Liver (tissue), 9 donors: Measurements from ENCODE around the gene LRMDA. TPM values are rescaled to one million over a fixed set of nuclear protein-coding genes. Genes with fewer than 3 reads are reported as not detected.

Experiments
- DNase-seq: peaks from one replicate; pipeline ENCODE4 v3.0.0-alpha.2; 2017; ENCODE audit warnings: low spot score
- H3K27ac ChIP-seq, 2 donors: one replicate each; pipeline ENCODE4 v1.7.0; 2013; ENCODE audit warnings: inconsistent platforms in 2 of 2, low read length in 2 of 2, control low read depth in 1 of 2, low read depth in 1 of 2, mild to moderate bottlenecking in 1 of 2
- H3K27me3 ChIP-seq, 4 donors: one replicate each; pipeline versions ENCODE4 v1.6.1 to v1.7.0; 2013; ENCODE audit warnings: low read length in 3 of 4, inconsistent platforms in 1 of 4, mild to moderate bottlenecking in 1 of 4, moderate library complexity in 1 of 4; ENCODE audit not compliant: control insufficient read depth in 4 of 4, insufficient read depth in 4 of 4
- H3K36me3 ChIP-seq, 4 donors: one replicate each; pipeline versions ENCODE4 v1.6.1 to v1.7.0; 2013; ENCODE audit warnings: low read length in 3 of 4, mild to moderate bottlenecking in 3 of 4, low read depth in 1 of 4, moderate library complexity in 1 of 4; ENCODE audit not compliant: control insufficient read depth in 4 of 4, insufficient read depth in 3 of 4
- H3K4me1 ChIP-seq, 4 donors: one replicate each; pipeline versions ENCODE4 v1.6.1 to v1.7.0; 2013; ENCODE audit warnings: low read length in 3 of 4, mild to moderate bottlenecking in 3 of 4, moderate library complexity in 1 of 4; ENCODE audit not compliant: control insufficient read depth in 4 of 4, insufficient read depth in 4 of 4
- H3K4me3 ChIP-seq, 3 donors: one replicate each; pipeline versions ENCODE4 v1.6.1 to v1.7.0; 2013; ENCODE audit warnings: low read length in 3 of 3, control low read depth in 1 of 3, low read depth in 1 of 3, mild to moderate bottlenecking in 1 of 3
- H3K9ac ChIP-seq, 2 donors: one replicate each; pipeline ENCODE4 v1.7.0; 2013; ENCODE audit warnings: low read length in 2 of 2, mild to moderate bottlenecking in 2 of 2, moderate library complexity in 2 of 2, control low read depth in 1 of 2, low read depth in 1 of 2
- H3K9me3 ChIP-seq, 4 donors: one replicate each; pipeline versions ENCODE4 v1.6.1 to v1.7.0; 2013; ENCODE audit warnings: low read length in 3 of 4; ENCODE audit not compliant: control insufficient read depth in 4 of 4
- ATF3 ChIP-seq: IDR thresholded peaks from 2 replicates; pipeline ENCODE4 v1.6.1; 2016; ENCODE audit warnings: antibody characterized with exemption
- CTCF ChIP-seq: fragments of 150-350 bp; IDR thresholded peaks from 2 replicates; pipeline ENCODE4 v1.5.1; 2017; ENCODE audit warnings: improper control_type of control experiment, low read depth, low read length; ENCODE audit not compliant: missing input control
- EGR1 ChIP-seq, 2 donors: IDR thresholded peaks; 2 replicates each; pipeline ENCODE4 v1.6.1; 2016 to 2018; ENCODE audit warnings: antibody characterized with exemption in 2 of 2, low read depth in 2 of 2
- FOXA1 ChIP-seq: IDR thresholded peaks from 2 replicates; pipeline ENCODE4 v1.6.1; 2016; ENCODE audit warnings: antibody characterized with exemption
- FOXA2 ChIP-seq: IDR thresholded peaks from 2 replicates; pipeline ENCODE4 v1.6.1; 2016; ENCODE audit warnings: antibody characterized with exemption
- GABPA ChIP-seq, 2 donors: IDR thresholded peaks in 1 of 2; conservative IDR thresholded peaks in 1 of 2; 2 replicates each; pipeline ENCODE4 v1.6.1; 2016; ENCODE audit warnings: antibody characterized with exemption in 2 of 2, mild to moderate bottlenecking in 1 of 2, moderate library complexity in 1 of 2
- HNF4G ChIP-seq: IDR thresholded peaks from 2 replicates; pipeline ENCODE4 v1.6.1; 2016; ENCODE audit warnings: antibody characterized with exemption
- JUND ChIP-seq, 2 donors: IDR thresholded peaks; 2 replicates each; pipeline ENCODE4 v1.6.1; 2016; ENCODE audit warnings: antibody characterized with exemption in 2 of 2
- MAX ChIP-seq: IDR thresholded peaks from 2 replicates; pipeline ENCODE4 v1.6.1; 2016; ENCODE audit warnings: antibody characterized with exemption
- NR2F2 ChIP-seq: IDR thresholded peaks from 2 replicates; pipeline ENCODE4 v1.6.1; 2016; ENCODE audit warnings: antibody characterized with exemption
- REST ChIP-seq: IDR thresholded peaks from 2 replicates; pipeline ENCODE4 v1.6.1; 2016; ENCODE audit warnings: antibody characterized with exemption, mild to moderate bottlenecking
- RXRA ChIP-seq, 2 donors: IDR thresholded peaks; 2 replicates each; pipeline ENCODE4 v1.6.1; 2017 to 2018; ENCODE audit warnings: antibody characterized with exemption in 2 of 2, mild to moderate bottlenecking in 1 of 2
- SP1 ChIP-seq: IDR thresholded peaks from 2 replicates; pipeline ENCODE4 v1.6.1; 2018; ENCODE audit warnings: antibody characterized with exemption, mild to moderate bottlenecking
- TAF1 ChIP-seq: conservative IDR thresholded peaks from 2 replicates; pipeline ENCODE4 v1.6.1; 2016; ENCODE audit warnings: antibody characterized with exemption, mild to moderate bottlenecking
- YY1 ChIP-seq: IDR thresholded peaks from 2 replicates; pipeline ENCODE4 v1.6.1; 2016; ENCODE audit warnings: antibody characterized with exemption, mild to moderate bottlenecking
- ZBTB33 ChIP-seq: IDR thresholded peaks from 2 replicates; pipeline ENCODE4 v1.6.1; 2016; ENCODE audit warnings: antibody characterized with exemption
- WGBS: extraction: QIAGEN DNeasy Blood & Tissue Kit; methylation state at CpG from one replicate; pipeline ENCODE4 v1.1.7; 2013; 5-methylcytosine and 5-hydroxymethylcytosine counted together
- polyA plus RNA-seq, 2 donors: library from polyadenylated mRNA; stranded (reverse) in 1 of 2; unstranded in 1 of 2; fragments of 200-250 nt in 1 of 2; fragments of >200 nt in 1 of 2; fragmentation: Nextera tagmentation in 1 of 2; extraction: Ambion mirVana in 1 of 2; gene quantifications; one replicate each; pipeline versions ENCODE4 v1.2.1 to v1.2.3, GENCODE V29; 2013 to 2015
- total RNA-seq, 2 donors: library from RNA; depleted of rRNA; stranded (reverse); fragments of >200 nt; gene quantifications; one replicate each; pipeline ENCODE4 v1.2.3, GENCODE V29; 2014
- donor health status: healthy.
- donor health status: healthy.
- donor health status: healthy.
- donor health status: healthy.
- donor health status: healthy.

Gene LRMDA
- total and polyA plus RNA-seq, 4 donors = 7.9 to 15.8 (median 11.3) TPM

GRCh38 chr10:75480374-75480773 is 49.0 kb downstream of the LRMDA start:
- Histone ChIP-seq H3K36me3 (peaks cover 0 to 2% (median 0%) of the 10 kb centered on the region in 4 donors), H3K9me3 (peaks cover 0 to 3% (median 2%) of the 10 kb centered on the region in 4 donors), H3K4me3 (no peak overlapping the region), H3K27ac (no peak overlapping the region), H3K9ac (no peak overlapping the region), H3K27me3 (no peaks in the 10 kb centered on the region), H3K4me1 (no peaks in the 10 kb centered on the region)
- DNase-seq = no peak
- WGBS = 98% methylated on average over 3 of the region's 3 CpGs
- no peak for TF ChIP-seq FOXA1
- TF ChIP-seq JUND (IDR thresholded peaks at IDR 0.05) = no peak
- no peak for TF ChIP-seq REST
- no peak for TF ChIP-seq ZBTB33
- no peak for TF ChIP-seq NR2F2
- TF ChIP-seq YY1 = no peak
- no peak for TF ChIP-seq MAX
- TF ChIP-seq GABPA (IDR thresholded peaks at IDR 0.05 in 1 of 2, conservative IDR thresholded peaks at IDR 0.05 in 1 of 2) = no peak
- TF ChIP-seq ATF3 = no peak

GRCh38 chr10:75483188-75483587 is 51.8 kb downstream of the LRMDA start:
- TF ChIP-seq MAX (no peak), FOXA2 (no peak), EGR1 (IDR thresholded peaks at IDR 0.05; ENCODE audit: low read depth in 2 of 2) (no peak), TAF1 (no peak)
- Histone ChIP-seq H3K27ac (no peak overlapping the region), H3K9ac (no peak overlapping the region)

GRCh38 chr10:75484717-75485116 is 53.3 kb downstream of the LRMDA start:
- H3K27me3 ChIP-seq = no peaks in the 10 kb centered on the region
- WGBS = 97% methylated on average over 1 of the region's 1 CpG
- no peak for DNase-seq
- peaks cover 0 to 6% (median 0%) of the 10 kb centered on the region in 4 donors for H3K36me3 ChIP-seq
- H3K4me1 ChIP-seq = no peaks in the 10 kb centered on the region
- H3K4me3 ChIP-seq = no peak overlapping the region
- peaks cover 0 to 3% (median 2%) of the 10 kb centered on the region in 4 donors for H3K9me3 ChIP-seq
- H3K9ac ChIP-seq = no peak overlapping the region
- no peak overlapping the region for H3K27ac ChIP-seq
- TF ChIP-seq JUND (IDR thresholded peaks at IDR 0.05) (no peak), NR2F2 (no peak), ATF3 (no peak), EGR1 (IDR thresholded peaks at IDR 0.05; ENCODE audit: low read depth in 2 of 2) (no peak), MAX (no peak), FOXA2 (no peak), SP1 (no peak), HNF4G (no peak), RXRA (IDR thresholded peaks at IDR 0.05) (no peak), GABPA (IDR thresholded peaks at IDR 0.05 in 1 of 2, conservative IDR thresholded peaks at IDR 0.05 in 1 of 2) (no peak), ZBTB33 (no peak), FOXA1 (no peak), YY1 (no peak), CTCF (no peak)

More at GRCh38 chr10:75483188-75483587, 51.8 kb downstream of the LRMDA start:
- Histone ChIP-seq H3K9me3 (peaks cover 0 to 3% (median 2%) of the 10 kb centered on the region in 4 donors), H3K36me3 (peaks cover 0 to 2% (median 0%) of the 10 kb centered on the region in 4 donors), H3K4me3 (no peak overlapping the region), H3K4me1 (no peaks in the 10 kb centered on the region), H3K27me3 (no peaks in the 10 kb centered on the region)
- 100% methylated on average over 1 of the region's 1 CpG for WGBS
- DNase-seq = no peak
